Activated T-cell treated with anti-CD3 and anti-CD28 coated beads for 48 hours (primary cell): ENCODE data around the gene FOSB.
"Not testable (repeated sequence)": the region's sequence is repeated elsewhere in the genome, so short reads cannot be mapped to it uniquely, and the experiment has no call there.

Experiments used
- DNase-seq: peaks from one replicate; pipeline ENCODE4 v3.0.0-alpha.2; 2020; ENCODE audit warnings: low read depth

Gene FOSB

GRCh38 chr19:45506989-45507871, 39.4 kb downstream of the FOSB start, which contains the start of gene VASP:
Gene VASP, plus strand, starts transcription at chr19:45507479. Its CDS starts 293 bp downstream, at chr19:45507772.
- DNase-seq: peak; percentile 89

- no peak for DNase-seq
These were observed 40.1 kb downstream of the FOSB start for GRCh38 chr19:45507872-45508416.

GRCh38 chr19:45508417-45508860, 40.6 kb downstream of the FOSB start:
- DNase-seq: peak; percentile 46

- DNase-seq: no peak
These were observed 41.3 kb downstream of the FOSB start for GRCh38 chr19:45508861-45509691.

GRCh38 chr19:45509692-45510015, 41.9 kb downstream of the FOSB start:
- DNase-seq: no peak

- not testable (repeated sequence) for DNase-seq
These were observed 42.6 kb downstream of the FOSB start for GRCh38 chr19:45510352-45510751.

- DNase-seq: no peak
These were observed 43.3 kb downstream of the FOSB start for GRCh38 chr19:45511074-45511473.

GRCh38 chr19:45512881-45513483, 45.2 kb downstream of the FOSB start:
- no peak for DNase-seq

- no peak for DNase-seq
These were observed 46.7 kb downstream of the FOSB start for GRCh38 chr19:45514376-45515051.

GRCh38 chr19:45515081-45515624, 47.4 kb downstream of the FOSB start:
- no peak for DNase-seq

- no peak for DNase-seq
These were observed 48.1 kb downstream of the FOSB start for GRCh38 chr19:45515807-45516401.

GRCh38 chr19:45517238-45517637, 49.4 kb downstream of the FOSB start:
- no peak for DNase-seq

- no peak for DNase-seq
These were observed 50.1 kb downstream of the FOSB start for GRCh38 chr19:45517641-45518468.

GRCh38 chr19:45518469-45518826, 50.7 kb downstream of the FOSB start:
- no peak for DNase-seq

- no peak for DNase-seq
These were observed 54.5 kb downstream of the FOSB start for GRCh38 chr19:45522010-45522941.

GRCh38 chr19:45523642-45524256, 56.0 kb downstream of the FOSB start:
- peak; percentile 68 for DNase-seq

- DNase-seq: no peak
These were observed 56.9 kb downstream of the FOSB start for GRCh38 chr19:45524575-45525129.
